ENCODE data around the gene ABCB1.
"Not testable (repeated sequence)": the region's sequence is repeated elsewhere in the genome, so short reads cannot be mapped to it uniquely, and the experiment has no call there.

The ABCB1 gene

GRCh38 chr7:87471473-87471872 lies 129.2 kb downstream of the ABCB1 start:
- no peak for DNase-seq (ENCODE audit: low spot score)

- not testable (repeated sequence) for DNase-seq (ENCODE audit: low spot score)
Measured at GRCh38 chr7:87469204-87469603, 131.5 kb downstream of the ABCB1 start.

DNA sequence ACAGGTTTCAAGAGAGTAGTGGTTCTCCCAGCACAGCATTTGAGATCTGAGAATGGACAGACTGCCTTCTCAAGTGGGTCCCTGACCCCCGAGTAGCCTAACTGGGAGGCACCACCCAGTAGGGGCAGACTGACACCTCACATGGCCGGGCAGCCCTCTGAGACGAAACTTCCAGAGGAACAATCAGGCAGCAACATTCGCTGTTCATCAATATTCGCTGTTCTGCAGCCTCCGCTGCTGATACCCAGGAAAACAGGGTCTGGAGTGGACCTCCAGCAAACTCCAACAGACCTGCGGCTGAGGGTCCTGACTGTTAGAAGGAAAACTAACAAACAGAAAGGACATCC lies 135.2 kb downstream of the ABCB1 start:
- DNase-seq (ENCODE audit: low spot score): not testable (repeated sequence)

- DNase-seq (ENCODE audit: low spot score): not testable (repeated sequence)
Measured at GRCh38 chr7:87464830-87465533, 135.7 kb downstream of the ABCB1 start.

- DNase-seq (ENCODE audit: low spot score): no peak
Measured at GRCh38 chr7:87463982-87464381, 136.7 kb downstream of the ABCB1 start.

DNA sequence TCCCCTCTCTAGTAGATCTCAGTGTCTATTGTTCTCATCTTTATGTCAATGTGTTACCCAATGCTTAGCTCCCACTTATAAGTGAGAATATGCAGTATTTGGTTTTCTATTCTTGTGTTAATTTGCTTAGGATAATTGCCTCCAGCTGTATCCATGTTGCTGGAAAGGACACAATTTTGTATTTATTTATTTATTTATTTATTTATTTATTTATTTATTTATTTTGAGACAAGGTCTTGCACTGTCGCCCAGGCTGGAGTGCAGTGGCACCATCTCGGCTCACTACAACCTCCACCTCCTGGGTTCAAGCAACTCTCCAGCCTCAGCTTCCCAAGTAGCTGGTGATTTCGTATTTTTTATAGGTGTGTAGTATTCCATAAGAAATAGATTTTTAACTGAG lies 140.2 kb downstream of the ABCB1 start:
- DNase-seq (ENCODE audit: low spot score): not testable (repeated sequence)

- DNase-seq (ENCODE audit: low spot score): no peak
Measured at GRCh38 chr7:87459941-87460340, 140.7 kb downstream of the ABCB1 start.

DNA sequence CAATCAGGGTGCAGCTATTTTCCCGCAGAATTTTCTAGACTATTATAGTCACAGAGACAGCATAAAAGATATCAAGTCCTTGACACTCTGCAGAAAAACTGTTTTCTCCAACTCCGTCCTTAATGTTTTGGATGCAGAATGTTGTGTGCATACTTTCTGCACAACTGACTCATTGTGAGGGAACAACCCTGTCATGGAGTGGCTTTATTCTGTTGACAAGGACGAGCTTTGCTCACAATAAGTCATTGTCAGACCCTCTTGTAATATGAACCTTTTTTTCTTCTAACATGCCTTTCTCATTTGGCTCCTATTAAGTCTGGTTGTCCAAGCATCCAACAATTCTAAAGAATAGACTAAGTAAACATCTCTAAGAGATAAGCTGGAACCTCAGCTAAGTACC lies 142.5 kb downstream of the ABCB1 start:
- DNase-seq (ENCODE audit: low spot score): no peak

DNA sequence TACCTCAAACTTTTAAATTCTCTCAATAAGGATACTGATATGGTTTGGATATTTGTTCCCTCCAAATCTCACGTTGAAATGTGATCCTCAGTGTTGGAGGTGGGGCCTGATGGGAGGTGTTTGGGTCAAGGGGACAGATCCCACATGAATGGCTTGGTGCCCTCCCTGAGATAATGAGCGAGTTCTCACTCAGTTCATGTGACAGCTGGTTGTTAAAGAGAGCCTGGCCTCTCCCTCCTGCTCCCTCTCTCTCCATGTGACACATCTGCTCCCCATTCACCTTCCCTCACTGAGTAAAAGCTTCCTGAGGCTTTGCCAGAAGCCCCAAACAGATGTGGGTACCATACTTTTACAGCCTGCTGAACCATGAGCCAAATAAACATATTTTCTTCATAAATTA lies 144.4 kb downstream of the ABCB1 start:
- no peak for DNase-seq (ENCODE audit: low spot score)
